Large intestine (tissue), 3 donors: ENCODE data around the gene PGF. TPM values are rescaled to one million over a fixed set of nuclear protein-coding genes. Genes with fewer than 3 reads are reported as not detected.

Source experiments
- DNase-seq, 2 donors: peaks; one replicate each; pipeline versions ENCODE4 v3.0.0 to v3.0.0-alpha.2; 2013
- H3K27ac ChIP-seq: one replicate; pipeline ENCODE4 v1.5.1; 2013; ENCODE audit warnings: low read length
- H3K27me3 ChIP-seq: 2 replicates; pipeline ENCODE4 v1.6.1; 2013; ENCODE audit warnings: low read length; ENCODE audit not compliant: control insufficient read depth, insufficient read depth
- H3K36me3 ChIP-seq: 2 replicates; pipeline ENCODE4 v1.6.1; 2013; ENCODE audit warnings: low read length; ENCODE audit not compliant: control insufficient read depth, insufficient read depth
- H3K4me1 ChIP-seq: one replicate; pipeline ENCODE4 v1.6.1; 2013; ENCODE audit warnings: low read length; ENCODE audit not compliant: control insufficient read depth, insufficient read depth
- H3K4me3 ChIP-seq: one replicate; pipeline ENCODE4 v1.5.1; 2013; ENCODE audit warnings: low read length
- H3K9me3 ChIP-seq: one replicate; pipeline ENCODE4 v1.6.1; 2013; ENCODE audit warnings: mild to moderate bottlenecking, low read depth, low read length, moderate library complexity; ENCODE audit not compliant: control insufficient read depth
- WGBS: methylation state at CpG from one replicate; pipeline ENCODE4 v1.1.5; 2013; ENCODE audit warnings: low lambda C conversion rate; ENCODE audit not compliant: insufficient coverage; 5-methylcytosine and 5-hydroxymethylcytosine counted together
- polyA plus RNA-seq: library from polyadenylated mRNA; unstranded; fragments of 120-200 nt; gene quantifications from one replicate; pipeline ENCODE4 v1.2.1, GENCODE V29; 2013

PGF gene
- polyA plus RNA-seq, 1 donor: 9.1 TPM

- Histone ChIP-seq H3K4me1 (no peaks in the 10 kb centered on the region), H3K27me3 (no peaks in the 10 kb centered on the region)
- no CpG with 5 or more reads among the region's 1 CpG for WGBS
Measured at GRCh38 chr14:74968811-74969210, 13.4 kb upstream of the PGF start.

GRCh38 chr14:74965486-74966153, 10.2 kb upstream of the PGF start:
- WGBS: no CpG with 5 or more reads among the region's 5 CpGs
- no peaks in the 10 kb centered on the region for H3K27me3 ChIP-seq
- no peaks in the 10 kb centered on the region for H3K9me3 ChIP-seq
- H3K36me3 ChIP-seq: no peaks in the 10 kb centered on the region
- no peak for DNase-seq
- no peak overlapping the region for H3K27ac ChIP-seq
- H3K4me1 ChIP-seq: no peaks in the 10 kb centered on the region
- no peak overlapping the region for H3K4me3 ChIP-seq

More at GRCh38 chr14:74968811-74969210, 13.4 kb upstream of the PGF start:
- Histone ChIP-seq H3K4me3 (no peak overlapping the region), H3K36me3 (no peaks in the 10 kb centered on the region), H3K9me3 (no peaks in the 10 kb centered on the region), H3K27ac (no peak overlapping the region)
- no peak for DNase-seq

DNA sequence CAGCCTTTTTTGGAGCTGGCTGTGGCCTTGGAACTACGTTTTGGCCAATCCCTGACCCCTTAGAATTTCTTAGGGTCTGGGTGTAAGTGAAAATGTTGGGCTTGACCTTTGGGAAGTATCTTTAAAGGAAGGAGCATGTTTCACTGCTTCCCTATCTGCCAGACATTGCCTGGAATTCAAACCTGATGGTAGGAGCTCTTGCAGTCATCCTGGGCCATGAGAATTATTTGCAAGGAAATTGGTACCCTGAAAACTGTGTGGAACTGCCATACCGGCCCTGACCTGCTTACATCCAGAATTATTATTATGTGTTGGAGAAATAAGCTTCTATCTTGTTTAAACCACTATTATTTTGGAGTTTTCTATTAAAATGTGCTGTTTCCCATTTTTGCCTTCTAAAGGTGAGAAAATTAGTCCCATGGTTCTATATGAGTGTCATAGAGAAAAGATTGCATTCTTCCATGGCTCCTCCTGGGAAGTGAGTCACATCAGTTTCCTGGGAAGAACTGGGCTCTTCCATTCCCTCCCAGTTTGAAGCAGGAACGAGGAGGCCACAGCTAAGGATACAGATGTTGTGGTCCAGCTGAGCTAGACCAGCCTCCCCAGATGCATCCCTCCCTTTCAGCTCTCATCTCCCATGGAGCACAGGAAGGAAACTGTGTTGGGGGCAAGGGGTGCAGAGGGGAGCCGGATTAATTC, 9.5 kb upstream of the PGF start:
- no peaks in the 10 kb centered on the region for H3K4me1 ChIP-seq
- H3K9me3 ChIP-seq: no peaks in the 10 kb centered on the region
- no peaks in the 10 kb centered on the region for H3K36me3 ChIP-seq
- H3K4me3 ChIP-seq: no peak overlapping the region
- no CpG with 5 or more reads among the region's 4 CpGs for WGBS
- H3K27me3 ChIP-seq: no peaks in the 10 kb centered on the region
- no peak overlapping the region for H3K27ac ChIP-seq
- no peak for DNase-seq

GRCh38 chr14:74963705-74964271, 8.4 kb upstream of the PGF start:
- H3K27me3 ChIP-seq: no peaks in the 10 kb centered on the region
- no peak overlapping the region for H3K4me3 ChIP-seq
- no peaks in the 10 kb centered on the region for H3K36me3 ChIP-seq
- H3K9me3 ChIP-seq: no peaks in the 10 kb centered on the region
- no peaks in the 10 kb centered on the region for H3K4me1 ChIP-seq
- 60% methylated on average over 1 of the region's 9 CpGs for WGBS
- no peak for DNase-seq
- H3K27ac ChIP-seq: no peak overlapping the region

DNA sequence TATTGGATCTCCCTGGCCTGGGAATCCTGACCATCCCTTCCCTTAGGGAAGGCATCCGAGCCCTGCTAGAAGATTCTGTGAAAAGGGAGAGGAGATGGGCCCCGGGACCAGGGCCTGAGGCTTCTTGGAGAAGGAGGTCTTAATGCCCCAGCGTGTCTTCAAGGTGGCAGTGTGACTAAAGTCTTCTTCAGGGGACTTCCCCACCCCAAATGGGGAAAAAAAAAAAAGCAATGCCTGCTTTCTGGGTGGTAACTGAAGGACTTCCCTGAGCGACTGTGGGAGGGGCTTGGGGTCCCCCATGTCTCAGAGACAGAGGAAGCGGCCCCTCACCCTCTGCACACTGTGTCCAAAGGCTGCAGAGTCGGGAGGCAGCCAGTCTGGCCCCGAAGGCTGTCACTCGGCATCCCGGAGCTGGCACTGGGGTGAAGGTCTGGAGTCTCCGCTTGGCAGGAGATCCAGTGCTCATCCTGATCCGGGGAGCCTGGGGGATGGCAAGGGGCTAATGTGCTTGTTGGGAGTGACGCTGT, 7.8 kb upstream of the PGF start:
- H3K36me3 ChIP-seq: no peaks in the 10 kb centered on the region
- H3K27ac ChIP-seq: no peak overlapping the region
- no peak for DNase-seq
- no CpG with 5 or more reads among the region's 12 CpGs for WGBS
- no peaks in the 10 kb centered on the region for H3K27me3 ChIP-seq
- H3K4me3 ChIP-seq: no peak overlapping the region
- H3K9me3 ChIP-seq: no peaks in the 10 kb centered on the region
- H3K4me1 ChIP-seq: no peaks in the 10 kb centered on the region

- 90% methylated on average over 2 of the region's 8 CpGs for WGBS
- DNase-seq: no peak
- H3K36me3 ChIP-seq: no peaks in the 10 kb centered on the region
- H3K9me3 ChIP-seq: no peaks in the 10 kb centered on the region
- no peaks in the 10 kb centered on the region for H3K4me1 ChIP-seq
- H3K27ac ChIP-seq: no peak overlapping the region
- no peak overlapping the region for H3K4me3 ChIP-seq
- no peaks in the 10 kb centered on the region for H3K27me3 ChIP-seq
Measured at GRCh38 chr14:74962493-74962892, 7.1 kb upstream of the PGF start.

DNA sequence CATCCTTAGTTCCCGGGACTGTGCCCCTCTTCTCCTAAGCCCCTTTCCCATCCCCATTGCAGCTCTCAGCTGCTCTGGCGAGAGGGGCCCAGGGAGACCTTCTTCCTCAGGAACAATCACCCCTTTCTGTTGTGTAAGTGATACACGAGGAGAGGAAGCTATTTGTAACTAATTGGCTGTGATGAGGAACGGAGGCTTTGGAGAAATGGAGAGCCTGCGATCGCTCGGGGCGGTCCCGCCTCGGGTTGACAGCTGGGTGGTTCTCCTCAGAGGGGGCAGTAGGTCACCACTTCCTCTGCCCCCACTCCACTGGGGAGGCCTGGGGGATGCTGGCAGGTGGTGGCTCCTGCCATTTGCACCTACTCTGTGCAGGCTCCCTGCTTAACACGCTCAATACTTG, 6.6 kb upstream of the PGF start:
- WGBS: no CpG with 5 or more reads among the region's 11 CpGs
- Histone ChIP-seq H3K9me3 (no peaks in the 10 kb centered on the region), H3K4me3 (no peak overlapping the region), H3K27me3 (no peaks in the 10 kb centered on the region), H3K36me3 (no peaks in the 10 kb centered on the region), H3K4me1 (no peaks in the 10 kb centered on the region), H3K27ac (no peak overlapping the region)
- no peak for DNase-seq

DNA sequence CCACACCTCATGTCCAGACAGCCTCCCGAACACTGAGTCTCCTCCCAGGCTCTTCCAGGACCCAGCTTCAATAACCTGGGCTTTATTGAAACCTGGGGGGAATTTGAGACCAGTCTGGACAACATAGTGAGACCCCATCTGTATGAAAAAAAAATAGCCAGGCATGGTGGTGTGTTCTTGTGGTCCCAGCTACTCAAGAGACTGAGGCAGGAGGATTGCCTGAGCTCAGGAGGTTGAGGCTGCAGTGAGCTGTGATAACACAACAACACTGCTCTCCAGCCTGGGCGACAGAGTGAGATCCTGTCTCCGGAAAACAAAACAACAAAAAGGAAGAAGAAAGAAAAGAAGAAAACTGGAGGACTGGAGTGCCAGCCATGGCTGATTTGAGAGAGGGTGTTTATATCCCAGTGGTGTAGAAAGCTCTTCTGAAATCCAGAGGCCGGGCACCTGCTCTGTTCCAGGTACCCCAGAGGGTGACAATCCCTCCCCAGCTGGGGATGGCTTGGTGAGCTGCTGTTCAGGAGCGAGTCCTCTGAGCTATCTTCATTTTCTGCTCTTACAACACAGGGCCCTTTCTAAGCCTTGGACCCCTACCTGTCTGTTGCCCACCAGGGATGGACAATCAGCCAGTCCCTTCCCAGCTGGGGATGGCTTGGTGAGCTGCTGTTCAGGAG, 6.0 kb upstream of the PGF start:
- no peaks in the 10 kb centered on the region for H3K27me3 ChIP-seq
- DNase-seq: no peak
- WGBS: 60% methylated on average over 1 of the region's 5 CpGs

GRCh38 chr14:74960736-74961135, 5.3 kb upstream of the PGF start:
- no peak for DNase-seq
- Histone ChIP-seq H3K9me3 (no peaks in the 10 kb centered on the region), H3K4me1 (peaks cover 3% of the 10 kb centered on the region), H3K27me3 (no peaks in the 10 kb centered on the region), H3K27ac (no peak overlapping the region), H3K4me3 (no peak overlapping the region), H3K36me3 (no peaks in the 10 kb centered on the region)
- no CpG with 5 or more reads among the region's 4 CpGs for WGBS

More for the DNA sequence above, 6.0 kb upstream of the PGF start:
- Histone ChIP-seq H3K9me3 (no peaks in the 10 kb centered on the region), H3K27ac (no peak overlapping the region), H3K4me1 (no peaks in the 10 kb centered on the region), H3K4me3 (no peak overlapping the region), H3K36me3 (no peaks in the 10 kb centered on the region)

DNA sequence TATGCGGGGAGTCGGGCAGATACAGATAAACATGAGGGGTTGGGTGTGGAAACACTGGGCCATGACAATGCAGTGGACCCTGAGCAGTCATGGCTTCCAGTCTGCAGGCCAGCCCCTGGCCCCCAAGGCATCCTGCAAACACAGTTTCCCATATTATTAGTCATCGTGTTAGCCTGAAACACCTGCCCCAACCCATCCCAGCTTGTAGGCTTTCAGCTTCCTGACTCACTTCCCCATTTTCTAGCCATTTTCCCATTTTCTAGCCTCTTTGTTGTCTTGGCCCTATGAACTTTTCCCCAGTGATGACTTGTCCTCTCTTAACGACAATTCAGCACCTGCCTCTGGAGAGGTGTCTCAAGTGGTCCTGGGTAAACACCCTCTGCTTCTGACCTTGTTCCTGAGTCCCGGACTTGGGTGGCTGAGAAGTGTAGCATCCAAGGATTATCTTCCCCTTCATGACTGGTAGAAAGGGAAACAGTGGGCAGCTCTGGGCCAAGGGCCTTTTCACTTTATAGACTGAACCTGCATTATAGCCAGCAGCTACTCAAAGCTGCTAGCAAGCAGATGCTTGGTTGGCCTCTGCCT, 4.3 kb upstream of the PGF start:
- no peaks in the 10 kb centered on the region for H3K36me3 ChIP-seq
- no peaks in the 10 kb centered on the region for H3K9me3 ChIP-seq
- no peak overlapping the region for H3K4me3 ChIP-seq
- no peaks in the 10 kb centered on the region for H3K27me3 ChIP-seq
- DNase-seq: no peak
- H3K4me1 ChIP-seq: peaks cover 9% of the 10 kb centered on the region
- no CpG with 5 or more reads among the region's 5 CpGs for WGBS
- H3K27ac ChIP-seq: no peak overlapping the region
